H1 (cell line): ENCODE data around the gene DCANP1. TPM values are rescaled to one million over a fixed set of nuclear protein-coding genes. Genes with fewer than 3 reads are reported as not detected.

Experiments
- CTCF ChIA-PET: fragments of 300-600 bp; sonication (Branson Sonifier 250); formaldehyde crosslinking; loops from one replicate; lab custom pipeline; 2021; ENCODE audit not compliant: partially characterized antibody; lab: Charles Lee
- POLR2A ChIA-PET: fragments of 300-600 bp; sonication (Branson Sonifier 250); formaldehyde crosslinking; loops from one replicate; lab custom pipeline; 2021; ENCODE audit warnings: inconsistent platforms; ENCODE audit not compliant: partially characterized antibody; lab: Charles Lee
- DNase-seq, 2 experiments: peaks; one replicate each; pipeline versions ENCODE4 v3.0.0 to v3.0.0-alpha.2; 2010 to 2022; ENCODE audit warnings: low spot score in 2 of 2, low read depth in 1 of 2, mixed read lengths in 1 of 2
- FAIRE-seq: peaks from 2 replicates; lab custom pipeline; 2011; peaks lifted over from hg19 to GRCh38; lab: Jason Lieb, UNC
- H2AFZ ChIP-seq: 2 replicates; pipeline ENCODE4 v1.8.1; 2012; ENCODE audit warnings: low read length, inconsistent platforms
- H2AK5ac ChIP-seq: 2 replicates; pipeline ENCODE4 v1.6.1; 2013; ENCODE audit warnings: low read depth, low read length
- H2BK120ac ChIP-seq: replicated peaks from 2 replicates; pipeline ENCODE3; 2013; ENCODE audit warnings: low read depth, low read length, inconsistent platforms
- H2BK12ac ChIP-seq: 2 replicates; pipeline ENCODE4 v1.6.1; 2013; ENCODE audit warnings: low read depth, low read length
- H2BK15ac ChIP-seq: 2 replicates; pipeline ENCODE4 v1.6.1; 2013; ENCODE audit warnings: low read length
- H2BK20ac ChIP-seq: 2 replicates; pipeline ENCODE4 v1.6.1; 2013; ENCODE audit warnings: low read length
- H2BK5ac ChIP-seq: 2 replicates; pipeline ENCODE4 v1.6.1; 2013; ENCODE audit warnings: low read depth, low read length
- H3K14ac ChIP-seq: 2 replicates; pipeline ENCODE4 v1.6.1; 2013; ENCODE audit warnings: inconsistent platforms; ENCODE audit not compliant: insufficient read length
- H3K18ac ChIP-seq: 2 replicates; pipeline ENCODE4 v1.6.1; 2013; ENCODE audit warnings: low read length; ENCODE audit errors: extremely low read depth
- H3K23ac ChIP-seq: 2 replicates; pipeline ENCODE4 v1.6.1; 2013; ENCODE audit warnings: inconsistent platforms; ENCODE audit not compliant: insufficient read length
- H3K23me2 ChIP-seq: 2 replicates; pipeline ENCODE4 v1.6.1; 2013; ENCODE audit warnings: low read depth, low read length
- H3K27ac ChIP-seq: 2 replicates; pipeline ENCODE4 v1.6.1; 2011; ENCODE audit warnings: low read depth, low read length, inconsistent platforms
- H3K27me3 ChIP-seq, 4 experiments: replicated peaks in 1 of 4; 1 replicate in 1 of 4; 2 replicates in 3 of 4; pipeline versions ENCODE4 v1.6.1 to v1.8.1; 2011 to 2013; ENCODE audit warnings: low read length in 3 of 4, mild to moderate bottlenecking in 3 of 4, inconsistent platforms in 2 of 4, mixed read lengths in 2 of 4, moderate library complexity in 1 of 4; ENCODE audit not compliant: control insufficient read depth in 3 of 4, insufficient read depth in 3 of 4; ENCODE audit errors: extremely low read depth in 1 of 4
- H3K36me3 ChIP-seq, 4 experiments: 2 replicates each; pipeline versions ENCODE4 v1.6.1 to v1.8.1; 2011 to 2013; ENCODE audit warnings: mild to moderate bottlenecking in 4 of 4, low read length in 3 of 4, moderate library complexity in 2 of 4, control low read depth in 1 of 4, inconsistent platforms in 1 of 4; ENCODE audit not compliant: insufficient read depth in 4 of 4, control insufficient read depth in 2 of 4
- H3K4ac ChIP-seq: replicated peaks from 2 replicates; pipeline ENCODE3; 2013; ENCODE audit warnings: low read length, low read depth, mixed read lengths, inconsistent platforms; ENCODE audit not compliant: insufficient read length
- H3K4me1 ChIP-seq, 4 experiments: replicated peaks in 1 of 4; 1 replicate in 1 of 4; 2 replicates in 3 of 4; pipeline versions ENCODE4 v1.6.1 to v1.8.1; 2011 to 2013; ENCODE audit warnings: low read length in 3 of 4, inconsistent platforms in 2 of 4, mixed read lengths in 1 of 4; ENCODE audit not compliant: insufficient read depth in 4 of 4, control insufficient read depth in 3 of 4
- H3K4me2 ChIP-seq, 2 experiments: 2 replicates each; pipeline versions ENCODE4 v1.6.1 to v1.8.1; 2011 to 2013; ENCODE audit warnings: low read depth in 2 of 2, low read length in 2 of 2, control low read depth in 1 of 2, inconsistent platforms in 1 of 2, mild to moderate bottlenecking in 1 of 2; ENCODE audit not compliant: insufficient read depth in 1 of 2
- H3K4me3 ChIP-seq, 4 experiments: fragments of 200-600, 300-600 bp in 1 of 4; sonication (generic), shearing (Covaris generic), sonication (Bioruptor Twin) in 1 of 4; 2 replicates each; pipeline versions ENCODE4 v1.5.1 to v1.8.1; 2011 to 2016; ENCODE audit warnings: low read length in 4 of 4, low read depth in 3 of 4, control low read depth in 2 of 4, inconsistent platforms in 2 of 4, mild to moderate bottlenecking in 2 of 4, mixed read lengths in 1 of 4, moderate library complexity in 1 of 4; ENCODE audit not compliant: insufficient read depth in 2 of 4; ENCODE audit errors: extremely low read depth in 1 of 4
- H3K56ac ChIP-seq: replicated peaks from 2 replicates; pipeline ENCODE3; 2013; ENCODE audit warnings: low read depth, mild to moderate bottlenecking, mixed read lengths, low read length, inconsistent platforms; ENCODE audit not compliant: insufficient read length
- H3K79me1 ChIP-seq: 2 replicates; pipeline ENCODE4 v1.6.1; 2013; ENCODE audit warnings: low read depth, low read length, control low read depth
- H3K79me2 ChIP-seq, 2 experiments: 2 replicates each; pipeline versions ENCODE4 v1.6.1 to v1.8.1; 2012 to 2013; ENCODE audit warnings: low read length in 2 of 2, mild to moderate bottlenecking in 2 of 2, inconsistent platforms in 1 of 2; ENCODE audit not compliant: insufficient read depth in 2 of 2, control insufficient read depth in 1 of 2
- H3K9ac ChIP-seq, 4 experiments: replicated peaks in 1 of 4; 1 replicate in 1 of 4; 2 replicates in 3 of 4; pipeline versions ENCODE4 v1.6.1 to v1.8.1; 2011 to 2013; ENCODE audit warnings: low read depth in 3 of 4, low read length in 3 of 4, control low read depth in 2 of 4, mild to moderate bottlenecking in 2 of 4, moderate library complexity in 2 of 4, inconsistent platforms in 1 of 4; ENCODE audit errors: extremely low read depth in 1 of 4
- H3K9me3 ChIP-seq, 2 experiments: 2 replicates each; pipeline versions ENCODE4 v1.6.1 to v1.8.1; 2012 to 2013; ENCODE audit warnings: mild to moderate bottlenecking in 2 of 2, moderate library complexity in 2 of 2, control low read depth in 1 of 2, inconsistent platforms in 1 of 2, low read depth in 1 of 2, low read length in 1 of 2, mixed read lengths in 1 of 2; ENCODE audit not compliant: insufficient read depth in 2 of 2
- H4K20me1 ChIP-seq, 2 experiments: replicated peaks in 1 of 2; 2 replicates each; pipeline versions ENCODE3 to v1.8.1; 2011 to 2013; ENCODE audit warnings: inconsistent platforms in 2 of 2, low read length in 2 of 2, mild to moderate bottlenecking in 1 of 2; ENCODE audit not compliant: insufficient read depth in 2 of 2, control insufficient read depth in 1 of 2
- H4K5ac ChIP-seq: 2 replicates; pipeline ENCODE4 v1.6.1; 2013; ENCODE audit warnings: low read length, low read depth, mixed read lengths, inconsistent platforms; ENCODE audit not compliant: insufficient read length
- H4K8ac ChIP-seq: 2 replicates; pipeline ENCODE4 v1.8.0; 2013; ENCODE audit warnings: mild to moderate bottlenecking, moderate library complexity, low read length, inconsistent platforms; ENCODE audit not compliant: insufficient read depth; ENCODE audit errors: extremely low read depth
- H4K91ac ChIP-seq: replicated peaks from 2 replicates; pipeline ENCODE3; 2013; ENCODE audit warnings: low read length, mixed read lengths, inconsistent platforms; ENCODE audit not compliant: insufficient read length
- KDM1A ChIP-seq: fragments of 200-600, 300-600 bp; sonication (generic); IDR thresholded peaks from 2 replicates; pipeline ENCODE4 v1.7.1; 2016; ENCODE audit warnings: mild to moderate bottlenecking, low read length, borderline replicate concordance
- WGBS, 2 experiments: shearing (Covaris generic) in 1 of 2; methylation state at CpG; one replicate each; pipeline versions ENCODE4 v1.1.6 to v1.1.7; 2013 to 2015; ENCODE audit warnings: low lambda C conversion rate in 2 of 2, mixed read lengths in 2 of 2, inconsistent platforms in 1 of 2, low coverage in 1 of 2, missing lambda C conversion rate in 1 of 2; ENCODE audit not compliant: insufficient replicate concordance in 2 of 2, insufficient coverage in 1 of 2, insufficient read length in 1 of 2; ENCODE audit errors: extremely low coverage in 1 of 2, missing lambda C conversion rate in 1 of 2; 5-methylcytosine and 5-hydroxymethylcytosine counted together
- polyA plus RNA-seq, 7 experiments: library from polyadenylated mRNA; depleted of rRNA in 3 of 7; stranded (reverse) in 5 of 7; unstranded in 2 of 7; fragments of >200 nt in 5 of 7; fragments of 200-250 nt in 2 of 7; gene quantifications; 1 replicate in 5 of 7; 2 replicates in 1 of 7; 4 replicates in 1 of 7; pipeline versions ENCODE4 v1.2.1 to v1.2.3, GENCODE V29; 2011 to 2013; ENCODE audit warnings: missing spikeins in 2 of 7, mixed read lengths in 2 of 7
- total RNA-seq: library from RNA; stranded (reverse); fragmentation: NEBNext Ultra II Directional; extraction: Animal tissue kit (Norgen Biotek cat#: 25700); gene quantifications from 2 replicates; pipeline ENCODE4 v1.2.1, GENCODE V29; 2021

DCANP1 gene
- total and polyA plus RNA-seq, 2 of the 8 experiments (the other 6 are each of a cell fraction or from before 2014, with no cell fraction given) = not detected

GRCh38 chr5:135456238-135457099 is 9.3 kb upstream of the DCANP1 start:
- Histone ChIP-seq H2BK20ac (no peak overlapping the region), H3K36me3 (no peaks in the 10 kb centered on the region), H3K4me1 (no peaks in the 10 kb centered on the region), H4K91ac (no peak overlapping the region), H2AK5ac (0 out of 2 replicates have a peak overlapping the region, but pooled peaks have one; percentile 53), H3K4ac (no peak overlapping the region), H3K27me3 (peaks cover 0 to 12% (median 3%) of the 10 kb centered on the region in 4 experiments; a peak in 4 of 7 replicates), H2BK15ac (no peak overlapping the region; the same call in 1 of the 2 replicates), H3K23ac (no peak overlapping the region), H3K18ac (no peak overlapping the region), H4K20me1 (no peaks in the 10 kb centered on the region), H3K4me3 (no peak overlapping the region), H3K79me2 (no peaks in the 10 kb centered on the region), H3K79me1 (no peaks in the 10 kb centered on the region), H2BK12ac (no peak overlapping the region), H4K5ac (no peak overlapping the region), H3K23me2 (no peaks in the 10 kb centered on the region), H3K14ac (no peak overlapping the region), H2AFZ (no peak overlapping the region), H3K9ac (no peak overlapping the region), H4K8ac (no peak overlapping the region), H2BK5ac (no peak overlapping the region), H3K4me2 (no peak overlapping the region), H3K27ac (no peak overlapping the region), H3K9me3 (no peaks in the 10 kb centered on the region), H2BK120ac (no peak overlapping the region), H3K56ac (no peak overlapping the region)
- TF ChIP-seq KDM1A = no peak
- FAIRE-seq = no peak
- WGBS, 2 experiments = 89% methylated on average over 12 of the region's 12 CpGs; no CpG with 5 or more reads in 1 of the 2 experiments
- DNase-seq = no peak
- POLR2A ChIA-PET = no interaction called here
- CTCF ChIA-PET = interaction anchor here (0.6 to 21.6 kb wide), 21 partner anchors 9 to 571 kb away, joined by 3 to 778 read pairs (median 8); partner anchors contain the start of genes DCANP1, SLC25A48 and TIFAB
